GM18508 (cell line): Measurements from ENCODE around the gene SCG3.

Experiments
- ATAC-seq: cut with Tn5 transposase; IDR thresholded peaks from one replicate; pipeline ENCODE4 v1.9.1; 2021; ENCODE audit warnings: moderate number of reproducible peaks; ENCODE audit not compliant: insufficient read depth, unreplicated experiment

Gene SCG3

DNA sequence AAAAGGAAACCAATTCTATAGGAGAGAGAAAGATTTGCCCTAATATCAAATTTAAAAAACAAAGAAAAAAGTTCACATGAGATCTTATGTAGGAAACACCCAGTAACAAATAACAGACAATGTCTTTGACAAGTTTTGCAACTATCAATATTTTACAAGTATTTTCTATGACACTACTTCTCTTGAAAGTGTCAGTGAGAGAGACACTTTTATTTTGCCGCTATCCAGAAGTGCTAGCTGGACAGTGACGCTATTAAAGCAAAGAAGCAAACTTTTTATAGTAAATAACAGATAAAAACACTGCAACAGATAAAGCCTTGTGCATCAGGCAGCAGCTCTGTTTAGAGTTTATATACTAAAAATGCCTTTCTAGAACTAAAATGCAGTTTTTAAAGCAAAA is 42.9 kb downstream of the SCG3 start:
- ATAC-seq, result no peak

DNA sequence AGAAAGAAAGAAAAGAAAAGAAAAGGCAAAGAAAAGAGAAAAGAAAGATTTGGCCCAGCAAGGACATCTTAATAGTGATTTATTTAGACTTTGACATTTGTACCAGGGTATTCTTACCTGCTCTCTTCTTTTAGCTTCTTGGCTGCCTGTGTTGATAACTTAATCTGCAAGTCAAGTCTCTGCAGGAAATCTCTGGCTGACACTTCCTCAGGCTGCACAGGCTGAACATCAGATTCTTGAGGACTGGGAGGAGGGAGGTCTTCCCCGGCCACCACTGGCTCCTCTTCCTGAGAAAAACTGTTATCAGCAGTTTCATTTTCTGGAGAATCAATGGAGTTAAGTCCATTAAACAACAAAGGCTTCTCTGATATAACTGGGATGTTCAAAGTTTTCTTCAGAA is 43.4 kb downstream of the SCG3 start:
- no peak for ATAC-seq

DNA sequence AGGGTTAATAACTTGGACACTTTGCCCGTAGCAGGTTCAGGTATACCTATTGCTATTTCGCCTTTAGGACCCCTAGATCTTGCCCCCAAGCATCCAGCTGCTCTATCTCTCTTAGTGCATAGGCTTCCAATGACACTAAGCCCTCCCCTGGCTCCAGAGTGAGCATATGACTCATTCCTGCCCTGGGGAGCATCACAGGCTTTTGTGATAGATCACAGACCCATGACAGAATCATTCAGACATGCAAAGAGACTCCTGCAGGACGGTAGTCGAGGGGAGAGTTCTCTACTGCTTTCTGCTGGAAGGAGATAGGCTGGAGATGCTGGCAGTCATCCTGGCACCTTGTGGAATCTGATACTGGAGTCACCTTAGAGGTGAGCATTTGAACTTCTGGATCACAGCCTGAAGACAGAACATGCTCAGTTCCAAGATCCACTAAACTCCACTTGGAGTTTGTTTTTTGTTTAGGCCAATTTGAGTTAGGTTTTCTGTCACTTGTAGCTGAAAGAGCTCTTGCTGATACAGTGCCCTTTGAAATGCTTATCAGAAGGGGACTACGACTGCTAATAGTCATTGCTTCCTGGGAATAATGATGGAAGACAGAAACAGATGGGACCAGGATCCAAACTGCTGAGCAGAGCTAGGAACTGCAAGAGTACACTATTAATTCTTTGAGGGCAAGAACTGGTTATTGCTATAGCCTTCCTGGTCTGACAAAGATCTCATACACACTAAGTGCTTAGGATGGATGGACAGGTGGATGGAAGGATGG is 45.2 kb downstream of the SCG3 start:
- ATAC-seq, result peak; percentile 76

DNA sequence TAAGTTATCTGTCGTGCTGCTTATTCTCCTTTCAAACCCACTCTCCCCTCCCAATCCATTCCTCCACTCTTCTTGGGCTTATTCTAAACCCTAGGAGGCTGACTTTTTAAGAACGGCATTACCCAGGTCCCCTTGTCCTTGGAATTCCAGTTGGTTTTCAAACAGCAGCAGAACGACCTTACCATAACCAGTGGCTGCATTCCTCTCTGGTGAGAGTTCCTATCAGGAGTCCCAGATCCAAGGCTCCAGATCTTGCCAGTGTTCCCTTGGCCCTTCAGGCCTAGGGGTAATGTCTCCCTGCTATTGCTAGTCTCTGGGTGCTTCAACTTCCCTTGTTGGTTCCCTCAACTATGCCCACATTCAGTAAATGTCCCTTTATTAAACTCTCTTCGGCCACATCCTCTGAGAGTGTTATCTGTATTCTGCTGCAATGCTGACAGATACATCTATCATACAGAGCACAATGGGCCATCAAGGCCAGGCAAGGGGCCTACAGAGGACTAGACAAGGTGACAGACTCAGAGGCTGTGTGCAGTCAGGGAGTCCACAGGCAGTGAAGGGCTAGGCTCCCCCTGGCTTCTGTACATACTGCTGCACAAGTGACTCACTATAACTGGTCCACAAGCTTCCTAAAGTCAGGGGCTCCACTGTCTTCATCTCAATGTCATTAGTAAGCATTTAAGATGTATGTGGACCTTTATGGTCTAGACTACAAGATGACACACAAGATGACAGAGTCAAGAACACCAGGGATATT is 46.0 kb downstream of the SCG3 start:
- ATAC-seq, result no peak

DNA sequence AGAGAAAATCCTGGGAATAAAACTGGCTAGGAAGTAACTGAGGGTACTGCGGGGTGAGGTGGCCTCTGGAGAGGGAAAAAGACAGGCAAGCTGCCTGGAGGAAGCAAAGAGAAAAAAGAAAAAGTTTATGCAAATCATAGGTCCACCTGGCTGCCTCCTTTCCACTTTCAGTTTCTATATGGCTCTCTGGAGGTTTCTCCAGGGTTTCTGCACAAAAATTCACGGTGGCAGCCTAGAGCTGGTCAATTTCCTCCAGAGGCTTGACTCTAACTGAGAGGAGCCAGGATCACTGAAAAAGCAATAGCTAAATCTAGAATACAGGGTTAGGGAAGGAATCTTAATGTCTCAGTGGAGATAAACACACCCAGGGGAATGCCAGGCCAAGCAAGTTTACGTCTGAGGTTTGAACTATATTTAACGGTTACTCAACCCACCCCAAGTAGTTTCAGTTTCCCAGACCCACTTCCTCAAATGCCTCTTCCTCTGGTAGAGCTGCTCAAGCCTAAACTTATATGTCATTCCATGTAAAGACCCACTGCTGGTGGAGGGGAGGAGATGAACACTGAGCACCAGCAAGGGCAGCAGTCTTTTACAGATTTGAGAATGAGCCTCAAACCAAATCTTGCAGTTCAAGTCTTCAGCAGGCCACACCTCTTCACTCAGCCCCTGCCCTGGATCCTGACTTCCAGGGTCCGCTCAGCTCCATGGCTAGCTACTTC is 50.4 kb downstream of the SCG3 start:
- peak; percentile 51 for ATAC-seq

DNA sequence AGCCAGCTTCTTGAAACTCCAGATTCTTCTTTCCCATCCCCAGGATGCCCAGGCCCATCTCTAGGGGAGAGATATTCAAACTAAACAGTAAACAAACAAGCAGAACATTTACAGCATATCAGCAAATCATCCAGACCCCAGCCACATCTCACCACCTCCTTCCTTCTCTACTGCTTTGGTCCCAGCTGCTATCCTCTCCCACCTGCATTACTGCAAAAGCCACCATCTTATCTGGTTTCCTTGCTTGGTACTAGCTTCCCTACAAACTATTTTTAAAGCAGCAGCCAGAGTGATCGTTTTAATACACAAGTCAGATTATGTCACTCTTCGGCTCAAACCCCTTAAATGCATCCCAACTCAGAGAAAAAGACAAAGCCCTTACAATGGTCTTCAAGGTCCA is 51.3 kb downstream of the SCG3 start:
- ATAC-seq, result no peak

DNA sequence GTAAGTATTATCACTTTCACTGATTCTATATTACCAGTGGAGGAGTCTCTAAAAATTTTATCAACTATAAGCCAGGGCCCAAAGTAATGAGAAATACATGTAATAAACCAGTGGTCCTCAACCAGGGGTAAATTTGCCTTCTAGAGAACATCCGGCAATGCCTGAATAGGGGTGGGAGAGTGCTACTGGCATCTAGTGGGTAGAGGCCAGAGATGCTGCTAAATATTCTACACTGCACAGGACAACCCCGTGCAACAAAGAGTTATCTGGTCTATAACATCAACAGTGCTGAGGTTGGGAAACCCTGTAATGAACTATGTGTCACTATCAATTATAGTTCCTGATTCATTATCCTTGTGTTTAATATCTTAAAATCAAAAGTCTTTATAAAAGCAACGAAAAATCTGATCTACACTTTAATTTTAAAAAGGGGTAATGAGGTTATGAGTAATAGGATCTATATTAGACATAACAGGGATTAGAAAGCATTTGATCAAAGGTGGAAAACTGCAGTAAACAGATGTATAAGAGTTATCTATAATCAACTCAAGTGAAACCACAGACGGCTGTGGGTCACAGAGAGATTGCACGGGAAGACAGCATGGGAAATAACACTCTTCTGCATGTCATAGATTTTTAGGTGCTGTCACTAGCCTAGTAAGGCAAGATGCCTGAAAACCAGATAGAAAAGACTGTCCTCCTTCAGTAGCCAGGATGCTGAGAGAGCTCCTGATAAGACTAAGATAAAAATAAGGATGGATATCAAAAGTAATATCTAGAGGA is 54.1 kb downstream of the SCG3 start:
- no peak for ATAC-seq

DNA sequence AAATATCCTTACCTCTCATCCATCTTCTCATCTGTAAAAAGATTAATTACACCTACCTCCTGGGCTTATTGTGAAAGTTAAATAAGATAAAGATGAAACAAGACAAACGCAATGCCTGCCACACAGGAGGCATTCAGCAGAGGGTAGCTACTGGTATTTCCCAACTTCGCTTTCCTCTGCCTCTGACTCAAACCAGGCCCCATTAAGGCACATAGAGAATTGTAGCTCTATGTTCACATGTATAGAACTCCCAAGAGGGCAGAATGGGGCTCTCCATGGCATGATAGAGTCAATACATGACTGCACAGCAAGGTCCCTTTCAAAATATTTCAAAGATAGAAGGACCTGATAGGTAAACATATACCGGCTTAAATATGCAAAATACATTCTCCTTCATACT is 54.8 kb downstream of the SCG3 start:
- no peak for ATAC-seq

DNA sequence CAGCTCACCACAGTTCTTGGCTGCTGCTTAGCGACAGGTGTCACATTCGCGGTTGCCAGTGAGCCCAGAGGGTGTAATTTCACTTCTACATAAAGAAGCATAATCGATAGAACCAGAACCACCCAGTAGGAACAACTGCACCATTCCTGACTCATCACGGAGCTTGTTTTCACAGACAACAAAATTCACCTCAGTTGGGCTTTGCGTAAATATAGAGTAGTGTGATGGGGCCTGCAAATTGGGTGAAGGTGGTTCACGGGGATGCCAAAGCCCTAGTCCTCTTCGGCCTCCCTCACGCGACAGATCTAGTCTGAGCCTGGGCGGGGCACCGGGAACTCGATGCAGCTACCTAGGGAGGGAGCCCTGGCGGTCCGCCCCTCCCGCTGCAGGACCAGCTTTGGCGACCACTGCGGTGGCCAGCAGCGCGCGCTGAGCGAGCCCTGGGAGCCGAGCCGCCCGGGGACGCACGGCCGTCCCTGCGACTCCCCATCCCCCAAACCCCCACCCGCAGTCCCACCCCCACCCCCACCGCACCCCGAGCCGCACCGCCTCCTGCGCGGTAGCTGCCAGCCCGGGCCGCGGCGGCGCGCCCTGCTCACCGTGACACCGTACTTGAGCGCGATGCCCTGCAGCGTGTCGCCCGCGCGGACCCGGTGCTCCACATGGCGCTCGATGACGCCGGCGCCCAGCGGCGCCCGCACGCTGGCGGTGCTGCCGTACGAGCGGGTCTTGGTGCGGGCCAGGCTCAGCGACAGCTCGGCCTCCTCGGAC is 55.6 kb downstream of the SCG3 start:
- ATAC-seq, result no peak

DNA sequence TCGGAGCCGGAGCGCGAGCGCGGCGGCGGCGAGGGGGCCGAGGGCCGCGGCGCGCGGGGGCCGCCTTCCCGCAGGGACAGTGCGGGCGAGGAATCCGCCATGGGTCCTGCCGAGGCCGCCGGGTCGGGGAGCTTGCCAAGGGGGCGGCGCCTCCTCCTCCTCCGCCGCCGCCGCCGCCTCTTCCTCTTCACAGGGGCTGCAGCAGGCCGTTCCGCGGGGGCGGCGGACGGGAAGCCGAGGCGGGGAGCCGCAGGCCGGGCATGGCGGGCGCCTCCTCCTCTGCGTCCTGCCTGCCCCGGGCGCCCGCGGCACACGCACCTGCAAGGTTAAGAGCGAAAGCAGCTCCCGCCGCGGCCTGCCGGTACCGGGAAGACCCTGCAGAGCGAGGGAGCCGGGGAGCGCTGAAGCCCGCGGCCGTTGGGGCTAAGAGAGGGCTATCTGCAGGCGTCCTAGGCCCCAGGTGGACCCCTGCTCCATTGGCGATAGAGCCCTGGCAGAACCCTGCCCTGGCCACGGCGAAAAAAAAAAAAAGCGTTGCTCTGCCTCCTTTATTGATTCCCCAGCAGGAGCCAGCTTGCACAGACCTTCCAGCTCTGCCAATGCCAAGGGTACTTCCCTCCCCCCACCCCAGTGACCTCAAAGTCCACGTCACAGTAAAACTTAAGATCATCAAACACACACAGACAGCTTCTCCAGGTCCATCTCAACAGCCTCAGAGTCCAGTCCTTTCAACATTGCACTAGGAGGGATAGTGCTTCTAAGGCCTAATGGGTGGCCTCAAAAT is 56.4 kb downstream of the SCG3 start, which contains the start of gene LYSMD2:
Gene LYSMD2 (minus strand): TSS at position 134 of the 784 bp plus-strand sequence. CDS start 33 bp downstream, at position 101.
- no peak for ATAC-seq

DNA sequence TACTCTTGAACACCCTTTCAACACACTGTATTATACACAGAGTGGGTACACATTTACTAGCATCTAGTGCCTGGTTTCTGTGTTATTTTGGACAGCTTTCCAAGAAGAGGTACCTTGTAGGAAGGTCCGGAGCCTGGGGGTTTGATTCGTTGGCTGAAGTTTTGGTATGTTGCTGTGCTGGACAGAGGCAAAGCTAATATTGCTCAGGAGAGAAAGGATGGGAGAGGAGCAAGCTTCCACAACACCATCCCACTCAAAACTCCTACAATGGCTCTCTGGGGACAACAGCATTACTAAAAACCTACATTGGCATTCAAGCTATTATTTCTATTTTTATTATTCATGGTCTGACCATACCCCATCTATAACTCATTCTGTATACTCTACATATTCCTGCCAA is 57.2 kb downstream of the SCG3 start:
- ATAC-seq, result no peak

DNA sequence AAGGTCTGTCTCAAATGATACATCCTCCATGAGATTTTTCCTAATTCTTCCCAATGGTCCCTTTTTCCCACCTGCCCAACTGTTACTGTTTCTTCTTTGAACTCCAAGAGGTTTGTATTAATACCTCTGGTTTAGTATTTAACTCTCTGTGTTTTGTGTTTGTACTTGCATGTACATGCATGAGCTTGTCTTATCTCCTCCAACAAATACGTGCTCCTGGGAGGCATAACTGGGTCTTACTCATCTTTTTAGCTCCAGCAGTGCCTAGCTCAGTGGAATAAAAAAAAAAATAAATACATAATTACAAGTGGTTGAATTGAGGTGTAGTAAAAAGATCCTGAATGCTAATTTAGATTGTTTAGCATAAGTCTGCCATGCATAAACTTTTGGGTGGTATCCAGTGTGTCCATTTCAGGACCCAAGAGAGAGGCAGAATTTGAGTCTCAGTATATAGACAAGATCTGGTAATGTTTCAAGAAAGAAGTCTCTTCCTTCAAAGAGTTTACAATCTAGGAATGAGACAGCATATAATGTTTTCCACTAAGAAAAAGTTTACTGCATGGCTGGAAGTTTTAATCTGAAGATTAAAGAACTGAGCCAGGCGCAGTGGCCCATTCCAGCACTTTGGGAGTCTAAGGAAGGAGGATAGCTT is 57.9 kb downstream of the SCG3 start:
- no peak for ATAC-seq

DNA sequence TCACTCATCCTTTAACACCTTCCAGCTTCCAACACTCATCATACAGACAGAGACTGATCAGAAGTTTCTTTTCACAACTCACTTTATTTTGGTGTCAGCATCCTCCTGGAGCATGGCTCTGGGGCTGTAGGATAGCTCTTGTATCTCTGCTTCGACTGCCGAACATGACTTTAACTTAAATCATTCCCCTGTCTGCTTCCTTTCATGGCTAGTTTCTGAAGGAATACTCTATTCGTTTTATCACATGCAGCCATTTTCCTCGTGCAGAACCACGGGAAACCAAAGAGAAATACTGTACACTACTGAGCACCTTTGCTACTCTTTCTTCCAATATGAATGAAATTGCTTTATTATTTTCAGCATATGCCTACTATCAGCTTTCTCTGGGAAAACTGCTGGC is 68.0 kb downstream of the SCG3 start:
- ATAC-seq, result no peak

DNA sequence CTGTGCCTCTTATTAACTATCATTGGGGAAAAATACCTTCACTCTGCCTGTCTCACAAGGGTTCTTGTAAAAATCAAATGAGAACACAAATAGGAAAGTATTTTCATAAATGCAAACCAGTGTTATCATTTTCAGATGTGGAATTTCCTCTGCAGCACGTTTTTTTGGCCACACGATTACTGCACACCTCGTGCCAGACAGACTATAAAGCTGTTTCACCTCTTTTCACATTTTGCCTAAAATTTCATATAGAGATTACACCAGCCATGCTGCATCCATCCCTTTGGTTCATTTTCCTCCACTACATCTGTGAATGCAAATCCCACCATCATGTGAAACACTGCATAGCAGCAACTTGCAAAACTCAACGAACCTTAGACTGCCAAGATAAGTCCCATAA is 68.9 kb downstream of the SCG3 start:
- ATAC-seq, result no peak

DNA sequence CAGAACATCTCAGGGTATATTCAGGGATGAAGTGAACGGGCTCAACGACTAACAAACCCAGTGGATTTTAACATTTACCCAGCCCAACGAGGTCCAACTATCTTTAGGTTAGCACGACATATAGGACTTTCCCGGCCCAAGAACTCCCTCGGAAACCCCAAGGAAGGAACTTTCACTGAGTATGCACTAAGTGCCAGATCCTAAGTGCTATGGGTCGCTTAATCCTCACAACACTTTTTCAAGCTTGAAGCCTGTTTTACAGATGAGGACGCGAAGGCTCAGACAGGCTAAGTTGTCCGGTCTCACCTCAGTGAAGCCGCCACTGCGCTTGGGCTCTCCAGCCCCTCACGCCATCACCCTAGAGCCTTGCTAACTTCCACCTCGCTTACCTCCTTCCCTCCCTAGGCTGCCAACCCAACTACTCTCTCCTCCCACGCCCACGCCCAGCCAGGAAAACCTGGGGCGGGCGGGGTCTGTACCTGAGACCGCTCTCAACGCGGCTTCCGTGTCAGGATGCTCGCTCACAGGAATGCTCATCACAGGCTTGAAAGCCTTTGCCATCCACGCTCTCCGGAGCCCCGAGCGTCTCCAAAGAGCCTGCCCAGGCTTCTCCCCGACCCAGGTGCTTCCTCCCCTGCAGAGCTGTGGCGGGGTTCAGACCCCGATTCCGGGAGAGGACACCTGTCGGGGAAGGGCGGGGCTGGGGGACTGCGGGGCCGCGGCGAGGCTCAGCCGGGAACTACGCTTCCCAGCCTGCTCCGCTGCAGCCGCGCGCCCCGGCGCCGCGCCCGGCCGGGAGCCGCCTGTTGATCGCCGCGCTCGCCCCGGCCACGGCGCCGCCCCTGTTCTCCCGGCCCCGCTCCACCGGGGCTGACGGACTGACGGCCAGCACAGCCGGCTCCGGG is 69.7 kb downstream of the SCG3 start, which contains the start of gene TMOD2:
Gene TMOD2 (plus strand): TSS at position 806 of the 905 bp plus-strand sequence. CDS start 14,845 bp downstream, outside the sequence.
- ATAC-seq, result no peak

DNA sequence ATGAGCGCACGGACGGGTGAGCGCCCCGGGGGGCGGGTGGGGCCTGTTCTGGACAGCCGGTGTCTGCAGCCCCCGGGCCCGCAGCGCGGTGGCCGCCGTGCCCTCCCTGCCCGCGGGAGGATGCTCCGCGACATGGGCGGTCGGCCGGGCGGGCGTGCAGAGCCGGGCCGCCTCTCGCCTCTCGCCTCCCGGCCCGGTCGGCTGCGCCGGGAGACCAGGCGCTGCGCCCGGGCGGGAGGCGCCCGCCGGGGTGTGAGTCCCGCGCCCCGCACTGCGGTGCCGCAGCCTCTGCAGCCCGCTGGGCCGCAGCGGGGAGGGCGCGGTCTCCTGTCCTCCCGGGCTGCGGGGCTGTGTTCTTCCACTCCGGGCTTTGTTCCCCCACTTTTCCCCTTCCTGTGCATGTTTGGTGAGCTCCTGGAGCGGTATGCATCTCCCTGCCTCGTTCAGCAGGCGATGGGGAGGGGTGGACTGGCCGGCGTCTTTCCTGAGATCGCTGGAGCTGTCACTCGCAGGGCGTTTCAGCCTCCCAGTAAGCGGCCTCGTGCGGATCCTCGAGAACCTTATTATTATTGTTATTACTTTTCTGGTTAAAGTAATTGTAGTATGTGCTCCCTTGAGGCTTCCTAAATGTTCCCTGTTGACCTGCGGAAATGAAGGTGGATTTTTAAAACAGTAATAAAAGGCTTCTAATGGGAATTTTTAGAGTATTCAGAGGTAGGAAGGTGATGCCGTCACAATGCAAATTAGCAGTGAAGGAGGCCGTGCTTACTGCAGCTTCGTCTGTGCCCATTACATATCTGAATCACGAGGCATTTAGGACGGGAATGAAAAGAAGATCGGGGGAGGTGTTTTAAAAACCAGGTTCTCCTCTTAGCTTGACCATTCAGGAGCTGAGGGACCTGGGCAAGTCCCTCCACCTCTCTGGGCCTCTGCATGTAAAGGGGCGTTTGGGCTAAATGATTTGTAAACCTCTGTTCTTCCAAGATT is 70.7 kb downstream of the SCG3 start:
- no peak for ATAC-seq
